GM19452 (cell line): Measurements from ENCODE around the gene TBC1D2.
"Not testable (repeated sequence)": the region's sequence is repeated elsewhere in the genome, so short reads cannot be mapped to it uniquely, and the experiment has no call there.

ENCODE experiments used
- ATAC-seq: cut with Tn5 transposase; IDR thresholded peaks from one replicate; pipeline ENCODE4 v1.9.1; 2021; ENCODE audit not compliant: unreplicated experiment

The TBC1D2 gene

GRCh38 chr9:98255578-98256296 lies at the start of gene TBC1D2:
Gene TBC1D2, minus strand, starts transcription at chr9:98255649. Its CDS starts 108 bp downstream, at chr9:98255541.
- peak; percentile 90 for ATAC-seq

- no peak for ATAC-seq
Observed at GRCh38 chr9:98304381-98304780, 48.9 kb upstream of the TBC1D2 start.

- no peak for ATAC-seq
Observed at GRCh38 chr9:98303633-98304125, 48.2 kb upstream of the TBC1D2 start.

- no peak for ATAC-seq
Observed at GRCh38 chr9:98302938-98303632, 47.6 kb upstream of the TBC1D2 start.

- ATAC-seq = no peak
Observed at GRCh38 chr9:98302150-98302549, 46.7 kb upstream of the TBC1D2 start.

GRCh38 chr9:98300611-98301010 lies 45.2 kb upstream of the TBC1D2 start:
- ATAC-seq = no peak

GRCh38 chr9:98298476-98298875 lies 43.0 kb upstream of the TBC1D2 start:
- no peak for ATAC-seq

GRCh38 chr9:98295824-98296223 lies 40.4 kb upstream of the TBC1D2 start:
- no peak for ATAC-seq

- no peak for ATAC-seq
Observed at GRCh38 chr9:98291820-98292219, 36.4 kb upstream of the TBC1D2 start.

GRCh38 chr9:98290411-98290810 lies 35.0 kb upstream of the TBC1D2 start:
- ATAC-seq = no peak

- no peak for ATAC-seq
Observed at GRCh38 chr9:98289614-98290201, 34.3 kb upstream of the TBC1D2 start.

- no peak for ATAC-seq
Observed at GRCh38 chr9:98288881-98289280, 33.4 kb upstream of the TBC1D2 start.

- no peak for ATAC-seq
Observed at GRCh38 chr9:98287384-98287783, 31.9 kb upstream of the TBC1D2 start.

GRCh38 chr9:98285446-98285845 lies 30.0 kb upstream of the TBC1D2 start:
- ATAC-seq = no peak

- no peak for ATAC-seq
Observed at GRCh38 chr9:98284754-98285153, 29.3 kb upstream of the TBC1D2 start.

- not testable (repeated sequence) for ATAC-seq
Observed at GRCh38 chr9:98283143-98283542, 27.7 kb upstream of the TBC1D2 start.

GRCh38 chr9:98281281-98281680 lies 25.8 kb upstream of the TBC1D2 start:
- ATAC-seq = no peak

GRCh38 chr9:98280574-98280973 lies 25.1 kb upstream of the TBC1D2 start:
- no peak for ATAC-seq

GRCh38 chr9:98280162-98280561 lies 24.7 kb upstream of the TBC1D2 start:
- ATAC-seq = no peak

GRCh38 chr9:98276907-98277469 lies 21.5 kb upstream of the TBC1D2 start:
- ATAC-seq = no peak

GRCh38 chr9:98275159-98275558 lies 19.7 kb upstream of the TBC1D2 start:
- ATAC-seq = no peak

- no peak for ATAC-seq
Observed at GRCh38 chr9:98272083-98272482, 16.6 kb upstream of the TBC1D2 start.
